HEK293 (cell line): ENCODE results near the gene GAK.

Source experiments
- CTCF ChIA-PET: fragments of 350-600 bp; formaldehyde crosslinking; extraction: SDS; loops from one replicate; lab custom pipeline; 2021; ENCODE audit warnings: antibody characterized with exemption; lab: Yijun Ruan, JAX
- POLR2A ChIA-PET: fragments of 300-600 bp; formaldehyde crosslinking; extraction: SDS; loops from one replicate; lab custom pipeline; 2020; ENCODE audit warnings: antibody characterized with exemption, inconsistent platforms; lab: Yijun Ruan, JAX
- H3K27ac ChIP-seq: fragments of 200-500 bp; sonication (Bioruptor generic); 2 replicates; pipeline ENCODE4 v1.5.1; 2014; ENCODE audit warnings: low read depth, low read length, control low read depth, inconsistent platforms; ENCODE audit errors: extremely low read depth
- H3K36me3 ChIP-seq, 2 experiments: fragments of 200-500 bp in 1 of 2; sonication (Bioruptor generic) in 1 of 2; 1 replicate in 1 of 2; 2 replicates in 1 of 2; pipeline ENCODE4 v1.5.1; 2014 to 2017; ENCODE audit warnings: inconsistent platforms in 2 of 2, low read length in 2 of 2; ENCODE audit not compliant: control insufficient read depth in 2 of 2, insufficient read depth in 1 of 2
- H3K4me1 ChIP-seq: fragments of 200-500 bp; sonication (Bioruptor generic); 2 replicates; pipeline ENCODE4 v1.5.1; 2014; ENCODE audit warnings: mild to moderate bottlenecking, low read length, inconsistent platforms; ENCODE audit not compliant: control insufficient read depth, insufficient read depth
- H3K4me3 ChIP-seq: 2 replicates; pipeline ENCODE4 v1.5.1; 2011; ENCODE audit warnings: low read depth, mild to moderate bottlenecking, control low read depth, low read length, moderate library complexity
- H3K9me3 ChIP-seq: fragments of 200-500 bp; sonication (Bioruptor generic); 2 replicates; pipeline ENCODE4 v1.5.1; 2014; ENCODE audit warnings: low read depth, low read length, inconsistent platforms; ENCODE audit not compliant: control insufficient read depth, insufficient read depth
- BCL11B ChIP-seq: fragments of 450-650 bp; formaldehyde crosslinking; IDR thresholded peaks from 2 replicates; pipeline ENCODE4 v1.5.1; 2016; ENCODE audit warnings: low read depth, missing biosample characterization, missing genetic modification characterization
- BCL6B ChIP-seq: fragments of 450-650 bp; formaldehyde crosslinking; IDR thresholded peaks from 2 replicates; pipeline ENCODE4 v1.5.1; 2017; ENCODE audit warnings: missing biosample characterization, missing genetic modification characterization
- FEZF1 ChIP-seq: fragments of 450-650 bp; formaldehyde crosslinking; IDR thresholded peaks from 2 replicates; pipeline ENCODE4 v1.5.1; 2016; ENCODE audit warnings: missing biosample characterization, missing genetic modification characterization
- GLIS1 ChIP-seq: fragments of 450-650 bp; formaldehyde crosslinking; IDR thresholded peaks from 2 replicates; pipeline ENCODE4 v1.5.1; 2016; ENCODE audit warnings: missing biosample characterization, missing genetic modification characterization
- GLIS2 ChIP-seq: fragments of 450-650 bp; formaldehyde crosslinking; IDR thresholded peaks from 2 replicates; pipeline ENCODE4 v1.5.1; 2016; ENCODE audit warnings: missing biosample characterization, missing genetic modification characterization
- HOXC10 ChIP-seq: sonication (generic); formaldehyde crosslinking; IDR thresholded peaks from 2 replicates; pipeline ENCODE4 v1.8.1; 2023; ENCODE audit warnings: mild to moderate bottlenecking, missing genetic modification reagents
- KLF8 ChIP-seq: fragments of 450-650 bp; formaldehyde crosslinking; IDR thresholded peaks from 2 replicates; pipeline ENCODE4 v1.5.1; 2016; ENCODE audit warnings: missing biosample characterization, missing genetic modification characterization
- OSR2 ChIP-seq: fragments of 450-650 bp; formaldehyde crosslinking; IDR thresholded peaks from 2 replicates; pipeline ENCODE4 v1.5.1; 2016; ENCODE audit warnings: missing biosample characterization, missing genetic modification characterization
- RBAK ChIP-seq: fragments of 450-650 bp; formaldehyde crosslinking; IDR thresholded peaks from 2 replicates; pipeline ENCODE4 v1.5.1; 2016; ENCODE audit warnings: missing biosample characterization, missing genetic modification characterization
- SCRT1 ChIP-seq: fragments of 450-650 bp; formaldehyde crosslinking; IDR thresholded peaks from 2 replicates; pipeline ENCODE4 v1.5.1; 2016; ENCODE audit warnings: missing biosample characterization, missing genetic modification characterization, borderline replicate concordance
- SCRT2 ChIP-seq: fragments of 450-650 bp; formaldehyde crosslinking; IDR thresholded peaks from 2 replicates; pipeline ENCODE4 v1.5.1; 2016; ENCODE audit warnings: missing biosample characterization, missing genetic modification characterization
- SP7 ChIP-seq: fragments of 450-650 bp; formaldehyde crosslinking; IDR thresholded peaks from 2 replicates; pipeline ENCODE4 v1.5.1; 2016; ENCODE audit warnings: missing biosample characterization, missing genetic modification characterization
- TRIM28 ChIP-seq: IDR thresholded peaks from 2 replicates; pipeline ENCODE4 v1.6.1; 2011; ENCODE audit warnings: low read length, control low read depth, borderline replicate concordance
- ZBTB10 ChIP-seq: fragments of 450-650 bp; formaldehyde crosslinking; IDR thresholded peaks from 2 replicates; pipeline ENCODE4 v1.5.1; 2016; ENCODE audit warnings: missing biosample characterization, missing genetic modification characterization
- ZBTB21 ChIP-seq: fragments of 450-650 bp; formaldehyde crosslinking; IDR thresholded peaks from 2 replicates; pipeline ENCODE4 v1.5.1; 2017; ENCODE audit warnings: missing biosample characterization, missing genetic modification characterization
- ZFP69B ChIP-seq: fragments of 450-650 bp; formaldehyde crosslinking; IDR thresholded peaks from 2 replicates; pipeline ENCODE4 v1.5.1; 2016; ENCODE audit warnings: missing biosample characterization, missing genetic modification characterization
- ZNF121 ChIP-seq: fragments of 450-650 bp; formaldehyde crosslinking; IDR thresholded peaks from 2 replicates; pipeline ENCODE4 v1.5.1; 2016; ENCODE audit warnings: missing biosample characterization, missing genetic modification characterization
- ZNF146 ChIP-seq: fragments of 450-650 bp; formaldehyde crosslinking; IDR thresholded peaks from 2 replicates; pipeline ENCODE4 v1.5.1; 2016; ENCODE audit warnings: missing biosample characterization, missing genetic modification characterization
- ZNF221 ChIP-seq: fragments of 450-650 bp; formaldehyde crosslinking; IDR thresholded peaks from 2 replicates; pipeline ENCODE4 v1.5.1; 2017; ENCODE audit warnings: missing biosample characterization, missing genetic modification characterization, borderline replicate concordance
- ZNF341 ChIP-seq: fragments of 450-650 bp; formaldehyde crosslinking; IDR thresholded peaks from 2 replicates; pipeline ENCODE4; 2016; ENCODE audit warnings: low read depth, missing biosample characterization, missing genetic modification characterization
- ZNF394 ChIP-seq: fragments of 450-650 bp; formaldehyde crosslinking; IDR thresholded peaks from 2 replicates; pipeline ENCODE4 v1.5.1; 2016; ENCODE audit warnings: missing biosample characterization, missing genetic modification characterization, mild to moderate bottlenecking, moderate library complexity, borderline replicate concordance
- ZNF600 ChIP-seq: fragments of 450-650 bp; formaldehyde crosslinking; IDR thresholded peaks from 2 replicates; pipeline ENCODE4 v1.5.1; 2016; ENCODE audit warnings: missing biosample characterization, missing genetic modification characterization
- ZNF610 ChIP-seq: fragments of 450-650 bp; formaldehyde crosslinking; IDR thresholded peaks from 2 replicates; pipeline ENCODE4 v1.5.1; 2016; ENCODE audit warnings: missing biosample characterization, missing genetic modification characterization, borderline replicate concordance
- ZSCAN16 ChIP-seq: fragments of 450-650 bp; formaldehyde crosslinking; IDR thresholded peaks from 2 replicates; pipeline ENCODE4 v1.5.1; 2016; ENCODE audit warnings: missing biosample characterization, missing genetic modification characterization
- ZSCAN23 ChIP-seq: fragments of 450-650 bp; formaldehyde crosslinking; IDR thresholded peaks from 2 replicates; pipeline ENCODE4 v1.5.1; 2016; ENCODE audit warnings: missing biosample characterization, missing genetic modification characterization
- TF ChIP-seq, protein P1 (sequence below): fragments of 450-650 bp; formaldehyde crosslinking; IDR thresholded peaks from 2 replicates; pipeline ENCODE4 v1.5.1; 2017; ENCODE audit warnings: missing biosample characterization, mild to moderate bottlenecking, missing genetic modification characterization, moderate library complexity
- TF ChIP-seq, protein P2 (sequence below): fragments of 450-650 bp; IDR thresholded peaks from 2 replicates; pipeline ENCODE4 v1.5.1; 2018; ENCODE audit warnings: missing biosample characterization, mild to moderate bottlenecking, missing genetic modification characterization

Gene GAK

GRCh38 chr4:818106-818921 is 113.8 kb downstream of the GAK start (continued):
- no peak for TF ChIP-seq RBAK
- TF ChIP-seq ZNF121 (tag by site-specific recombination) = no peak

- H3K4me1 ChIP-seq = no peaks in the 10 kb centered on the region
- no peak overlapping the region for H3K27ac ChIP-seq
- POLR2A ChIA-PET = interaction anchor here (0.7 kb wide), 1 partner anchor 58 kb away, joined by 4 read pairs; no protein-coding TSS in a partner anchor
- CTCF ChIA-PET = interaction anchor here (0.7 kb wide), 2 partner anchors 172 to 194 kb away, joined by 3 read pairs; no protein-coding TSS in a partner anchor
- H3K36me3 ChIP-seq = no peaks in the 10 kb centered on the region
- peak; percentile 67 for TF ChIP-seq ZNF600 (tag by site-specific recombination)
- no peak for TF ChIP-seq HOXC10 (CRISPR knock-in tag)
- TF ChIP-seq ZNF221 (tag by site-specific recombination) = no peak
- 0 out of 2 replicates have a peak, but pooled peaks have one; percentile 23 for TF ChIP-seq ZNF610 (tag by site-specific recombination)
- TF ChIP-seq, protein P1, sequence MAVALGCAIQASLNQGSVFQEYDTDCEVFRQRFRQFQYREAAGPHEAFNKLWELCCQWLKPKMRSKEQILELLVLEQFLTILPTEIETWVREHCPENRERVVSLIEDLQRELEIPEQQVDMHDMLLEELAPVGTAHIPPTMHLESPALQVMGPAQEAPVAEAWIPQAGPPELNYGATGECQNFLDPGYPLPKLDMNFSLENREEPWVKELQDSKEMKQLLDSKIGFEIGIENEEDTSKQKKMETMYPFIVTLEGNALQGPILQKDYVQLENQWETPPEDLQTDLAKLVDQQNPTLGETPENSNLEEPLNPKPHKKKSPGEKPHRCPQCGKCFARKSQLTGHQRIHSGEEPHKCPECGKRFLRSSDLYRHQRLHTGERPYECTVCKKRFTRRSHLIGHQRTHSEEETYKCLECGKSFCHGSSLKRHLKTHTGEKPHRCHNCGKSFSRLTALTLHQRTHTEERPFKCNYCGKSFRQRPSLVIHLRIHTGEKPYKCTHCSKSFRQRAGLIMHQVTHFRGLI (tag by site-specific recombination) = no peak
- no peak for TF ChIP-seq ZBTB10 (tag by site-specific recombination)
- TF ChIP-seq SCRT1 = peak; percentile 82; the same call in 1 of the 2 replicates
- peak; percentile 54; the same call in 1 of the 2 replicates for TF ChIP-seq ZNF394
- no peak for TF ChIP-seq ZFP69B (tag by site-specific recombination)
- TF ChIP-seq ZSCAN23 (tag by site-specific recombination) = no peak
- TF ChIP-seq ZSCAN16 (tag by site-specific recombination) = no peak
- no peak for TF ChIP-seq KLF8
- TF ChIP-seq BCL6B (tag by site-specific recombination) = no peak
- TF ChIP-seq SP7 (tag by site-specific recombination) = peak; percentile 66; the same call in 1 of the 2 replicates
- peak; percentile 48 for TF ChIP-seq GLIS2
- no peak for TF ChIP-seq ZBTB21
- TF ChIP-seq GLIS1 (tag by site-specific recombination) = peak; percentile 94
- TF ChIP-seq OSR2 (tag by site-specific recombination) = peak; percentile 96
- peak; percentile 92 for TF ChIP-seq SCRT2 (tag by site-specific recombination)
- peak; percentile 87 for TF ChIP-seq ZNF341 (tag by site-specific recombination)
- no peak for TF ChIP-seq ZNF146 (tag by site-specific recombination)
- TF ChIP-seq BCL11B = no peak
- TF ChIP-seq, protein P2, sequence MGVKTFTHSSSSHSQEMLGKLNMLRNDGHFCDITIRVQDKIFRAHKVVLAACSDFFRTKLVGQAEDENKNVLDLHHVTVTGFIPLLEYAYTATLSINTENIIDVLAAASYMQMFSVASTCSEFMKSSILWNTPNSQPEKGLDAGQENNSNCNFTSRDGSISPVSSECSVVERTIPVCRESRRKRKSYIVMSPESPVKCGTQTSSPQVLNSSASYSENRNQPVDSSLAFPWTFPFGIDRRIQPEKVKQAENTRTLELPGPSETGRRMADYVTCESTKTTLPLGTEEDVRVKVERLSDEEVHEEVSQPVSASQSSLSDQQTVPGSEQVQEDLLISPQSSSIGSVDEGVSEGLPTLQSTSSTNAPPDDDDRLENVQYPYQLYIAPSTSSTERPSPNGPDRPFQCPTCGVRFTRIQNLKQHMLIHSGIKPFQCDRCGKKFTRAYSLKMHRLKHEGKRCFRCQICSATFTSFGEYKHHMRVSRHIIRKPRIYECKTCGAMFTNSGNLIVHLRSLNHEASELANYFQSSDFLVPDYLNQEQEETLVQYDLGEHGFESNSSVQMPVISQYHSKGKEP = peak; percentile 83
- peak; percentile 61 for TF ChIP-seq FEZF1 (tag by site-specific recombination)
- TF ChIP-seq TRIM28 = 0 out of 2 replicates have a peak, but pooled peaks have one; percentile 14
- no peak overlapping the region for H3K4me3 ChIP-seq
- H3K9me3 ChIP-seq = no peaks in the 10 kb centered on the region
Measured at GRCh38 chr4:815464-816146, 116.5 kb downstream of the GAK start.
